CD4-positive, alpha-beta T cell treated with Interferon alpha-2 for 1 hour (primary cell): ENCODE measurements around the gene NEMP2.
"Not testable (repeated sequence)": the region's sequence is repeated elsewhere in the genome, so short reads cannot be mapped to it uniquely, and the experiment has no call there.

Experiments used
- DNase-seq, 2 donors: peaks; one replicate each; pipeline ENCODE4 v3.0.0-alpha.2; 2020 to 2022

NEMP2 gene

DNA sequence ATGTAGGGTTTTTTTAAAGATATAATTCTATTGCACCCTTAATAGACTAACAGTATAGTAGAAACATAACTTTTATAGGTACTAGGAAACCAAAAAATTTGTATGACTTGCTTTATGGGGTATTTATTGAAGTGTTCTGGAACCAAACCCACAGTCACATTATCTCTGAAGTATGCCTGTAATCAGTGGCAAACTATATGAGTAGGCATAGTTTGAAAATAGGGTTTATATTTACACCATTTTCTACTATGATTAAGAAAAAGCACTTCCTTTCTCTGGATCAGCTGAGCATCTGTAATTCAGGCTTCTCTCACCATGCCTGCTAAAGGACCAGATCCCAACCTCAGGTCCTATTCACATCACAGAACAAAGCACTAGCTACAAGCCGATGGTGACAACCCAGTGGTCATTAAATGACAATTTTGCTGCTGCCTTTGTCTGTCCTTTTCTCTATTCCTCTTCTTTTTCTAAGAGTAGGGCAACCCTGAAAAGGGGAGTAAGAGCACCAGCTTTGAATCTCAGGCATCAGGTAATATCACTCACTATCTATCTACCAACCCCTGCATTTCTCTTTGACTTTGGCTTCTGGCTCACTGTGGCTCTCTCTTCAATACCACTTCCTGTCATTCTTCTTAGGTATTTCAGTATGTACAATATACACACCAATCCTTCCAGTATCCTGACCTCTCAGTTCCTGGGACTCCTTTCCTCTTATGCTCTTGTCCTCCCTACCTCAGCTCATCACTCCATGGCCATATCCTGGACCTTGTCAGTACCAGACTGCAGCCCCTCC, 14.4 kb downstream of the NEMP2 start:
- peak in 1 of 2 donors; percentile 31 for DNase-seq

GRCh38 chr2:190517468-190517867, 17.1 kb downstream of the NEMP2 start:
- DNase-seq, result no peak

DNA sequence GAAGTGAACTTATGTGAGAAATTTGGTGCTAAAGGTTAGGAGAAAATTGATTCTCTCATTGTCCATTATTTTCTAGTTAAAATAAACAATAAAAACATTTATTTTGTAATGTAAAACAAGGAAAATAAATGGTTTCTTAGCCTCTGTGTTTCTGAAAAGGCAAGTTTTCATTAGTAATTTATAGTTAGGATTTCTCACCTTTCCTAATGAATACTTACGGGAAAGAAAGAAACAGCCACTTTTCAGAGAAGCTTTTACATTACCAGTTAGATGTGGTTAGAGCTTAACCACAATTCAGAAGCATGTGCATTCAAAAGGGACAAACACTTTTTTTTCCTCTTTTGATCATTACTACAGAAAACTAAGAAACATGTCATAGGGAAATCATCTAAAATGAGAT, 18.8 kb downstream of the NEMP2 start:
- DNase-seq, result peak in 1 of 2 donors; percentile 66

DNA sequence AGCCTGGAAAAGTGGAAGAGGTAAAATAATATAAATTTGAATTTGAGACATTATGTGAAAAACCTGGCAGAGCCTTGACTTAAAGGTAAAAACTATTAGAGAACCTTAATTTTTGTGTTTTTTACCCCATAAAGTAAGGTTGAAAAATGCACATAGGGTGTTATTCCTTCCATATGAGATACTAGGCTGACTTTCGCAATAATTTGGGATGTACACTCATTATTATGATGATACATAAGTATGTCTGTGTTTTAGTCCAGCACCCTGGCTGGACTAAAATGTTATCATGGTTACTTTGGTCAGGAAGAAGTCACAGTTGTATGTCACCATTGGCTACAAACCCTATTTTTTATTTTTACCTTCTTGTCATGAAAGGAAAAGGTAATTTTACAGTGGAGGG, 19.8 kb downstream of the NEMP2 start:
- DNase-seq, result no peak

- no peak for DNase-seq
Observed at GRCh38 chr2:190513877-190514276, 20.6 kb downstream of the NEMP2 start.

DNA sequence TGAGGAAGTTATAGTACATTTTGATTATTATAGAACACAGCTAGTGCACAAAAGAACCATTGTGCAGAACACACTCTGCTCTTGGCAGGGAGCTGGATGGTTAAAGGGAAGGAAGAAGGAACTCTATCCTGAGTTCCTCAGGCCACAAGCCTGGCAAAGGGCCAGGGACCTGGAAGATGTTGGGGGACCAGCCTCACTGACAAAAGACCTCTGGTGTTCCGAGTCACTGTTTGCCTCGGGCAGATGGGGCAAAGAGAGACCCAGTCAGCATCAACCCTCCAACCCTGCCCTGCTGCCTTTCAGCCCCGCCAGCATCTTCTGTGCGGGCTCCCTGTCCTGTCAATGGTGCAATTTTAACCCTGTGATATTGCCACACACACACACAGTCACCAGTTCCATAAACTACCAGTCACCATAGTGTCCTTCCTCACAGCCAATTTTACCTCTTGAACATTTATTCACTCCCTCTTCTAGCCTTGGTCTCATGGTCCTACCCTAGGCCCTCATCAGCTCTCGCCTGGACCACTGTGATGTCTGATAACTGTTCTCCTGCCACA, 21.9 kb downstream of the NEMP2 start:
- DNase-seq, result no peak

DNA sequence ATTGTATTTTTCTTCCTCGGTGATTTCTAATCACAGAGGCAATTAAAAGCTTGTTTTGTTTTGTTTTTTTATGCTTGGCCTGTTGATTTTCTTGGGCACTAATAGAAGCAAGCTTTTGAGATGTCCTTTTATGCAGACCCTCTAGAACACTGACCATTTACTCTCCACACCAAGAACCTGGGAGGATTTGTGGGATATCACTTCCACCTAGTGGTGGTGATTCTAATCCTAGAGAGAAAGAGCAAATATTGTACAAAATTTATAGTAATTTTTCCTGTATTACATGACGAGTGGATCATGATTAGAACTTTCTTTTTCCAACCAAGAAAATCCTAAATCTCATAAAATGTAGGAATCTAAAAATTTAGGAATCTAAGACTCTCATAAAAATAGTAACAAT, 23.4 kb downstream of the NEMP2 start:
- DNase-seq, result no peak

DNA sequence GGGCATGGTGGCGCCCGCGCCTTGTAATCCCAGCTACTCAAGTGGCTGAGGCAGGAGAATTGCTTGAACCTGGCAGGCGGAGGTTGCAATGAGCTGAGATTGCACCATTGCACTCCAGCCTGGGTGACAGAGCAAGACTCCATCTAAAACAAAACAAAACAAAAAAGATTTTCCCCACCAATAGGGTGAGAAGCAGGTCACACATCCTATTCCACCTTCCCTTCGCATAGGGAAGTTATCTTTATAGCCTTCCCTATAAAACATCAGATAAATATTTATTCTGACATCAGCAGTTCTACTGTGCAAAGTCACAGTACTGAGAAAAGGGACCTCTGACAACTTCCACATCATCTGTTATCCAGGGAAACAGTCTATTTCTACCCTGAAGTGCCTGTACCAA, 24.6 kb downstream of the NEMP2 start:
- not testable (repeated sequence) for DNase-seq

DNA sequence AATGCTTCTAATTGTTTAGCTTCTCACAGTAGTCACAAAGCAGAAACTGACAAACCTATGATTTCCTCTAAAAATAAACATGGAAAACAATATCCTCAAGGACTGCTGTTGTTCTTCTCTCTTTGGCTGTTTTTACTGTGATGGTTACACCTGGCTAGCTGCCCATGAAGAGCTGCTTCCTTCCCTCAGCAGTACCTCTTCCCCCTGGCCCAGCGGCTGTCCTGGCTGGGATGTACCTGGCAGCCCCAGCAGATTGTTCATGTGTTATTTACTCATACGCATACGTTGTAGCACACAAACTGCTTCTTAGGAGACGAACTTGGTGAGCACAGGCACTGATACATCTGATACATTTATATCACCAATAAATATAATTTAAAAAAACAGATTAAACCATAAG, 27.4 kb downstream of the NEMP2 start:
- DNase-seq, result no peak

- no peak for DNase-seq
Observed at GRCh38 chr2:190506666-190507065, 27.9 kb downstream of the NEMP2 start.

DNA sequence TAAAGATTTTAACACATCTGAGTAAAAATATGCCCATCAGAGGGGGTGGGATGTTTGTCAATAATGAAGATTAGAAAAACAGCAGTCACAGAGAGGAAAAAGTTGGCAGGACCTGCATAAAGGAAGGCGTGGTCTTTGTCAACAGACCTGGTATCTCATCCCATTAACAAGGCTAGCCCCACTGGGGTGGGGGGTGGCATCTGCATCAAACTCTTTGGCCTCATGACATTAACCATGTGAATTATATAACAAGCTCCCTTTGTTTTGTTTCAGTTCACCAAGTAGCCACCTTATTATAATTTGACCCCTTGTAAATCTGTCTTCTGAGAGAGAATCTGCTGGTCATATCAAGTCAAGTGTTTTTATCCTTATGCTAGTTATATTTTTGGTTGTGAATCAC, 28.8 kb downstream of the NEMP2 start:
- DNase-seq, result no peak

DNA sequence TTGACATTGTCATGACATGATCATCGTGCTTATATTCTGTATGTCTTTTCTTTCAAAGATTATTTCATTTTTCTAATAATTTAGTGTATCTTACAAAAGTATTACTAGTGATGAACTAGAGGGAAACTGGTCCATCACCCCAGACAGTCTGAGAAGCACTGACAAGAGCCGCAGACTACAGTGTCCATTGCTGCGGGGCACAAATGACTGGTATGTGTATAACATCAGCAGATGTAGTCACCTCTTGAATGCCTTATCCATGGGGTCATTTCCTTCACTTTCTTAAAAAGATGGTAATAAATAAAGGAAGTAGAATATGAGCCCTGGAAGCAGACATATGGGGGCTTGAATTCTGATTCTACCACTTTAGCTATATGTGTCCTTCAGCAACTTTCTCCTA, 29.6 kb downstream of the NEMP2 start:
- DNase-seq, result no peak

DNA sequence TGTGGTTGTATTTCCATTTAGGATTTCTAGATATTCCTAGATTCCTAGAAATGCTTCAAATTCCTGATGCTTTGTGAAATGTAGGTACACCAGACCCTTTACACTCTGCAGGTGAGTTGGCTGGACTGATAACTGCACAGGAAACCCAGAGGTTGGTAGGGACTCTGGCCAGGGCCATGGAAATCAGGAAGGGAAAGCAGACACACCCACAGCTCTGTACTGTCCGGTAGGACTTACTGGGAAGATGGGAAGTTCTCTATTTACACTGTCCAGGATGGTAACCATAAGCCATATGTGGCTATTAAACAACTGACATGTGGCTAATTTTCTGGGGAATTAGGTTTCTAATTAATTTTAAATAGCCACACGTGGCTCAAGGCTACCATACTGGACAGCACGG, 31.4 kb downstream of the NEMP2 start:
- DNase-seq, result no peak

DNA sequence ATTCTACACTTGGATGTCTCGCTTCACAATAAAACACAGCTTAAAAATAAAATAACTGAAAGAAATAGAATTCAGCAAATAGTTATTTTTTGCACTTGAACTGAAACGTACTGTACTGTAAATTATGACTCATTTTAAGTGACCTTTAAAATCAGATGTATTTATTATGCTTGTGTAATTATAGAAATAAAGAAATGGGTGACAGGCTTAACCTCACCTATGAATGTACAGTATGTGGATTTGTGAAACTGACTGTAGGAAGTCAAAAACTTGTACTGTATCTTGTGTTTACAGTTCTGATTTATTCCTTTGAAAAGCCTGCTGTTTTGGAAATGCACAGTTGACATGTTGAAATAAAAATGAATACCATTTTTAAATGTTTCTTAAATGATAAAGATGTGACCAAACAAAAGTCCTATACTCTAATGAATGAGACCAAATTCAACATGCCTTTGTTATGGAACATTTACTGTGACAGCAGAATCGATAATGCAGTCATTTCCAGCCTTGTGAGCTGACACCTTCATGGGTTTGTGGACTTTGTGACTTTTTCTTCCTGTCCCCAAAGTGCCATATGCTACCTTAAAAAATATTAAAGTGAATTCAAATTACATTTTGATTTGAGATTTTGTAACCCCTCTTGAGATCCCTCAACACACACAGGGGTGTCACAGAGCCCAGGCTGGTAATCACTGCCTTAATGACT, 32.7 kb downstream of the NEMP2 start:
- no peak for DNase-seq

GRCh38 chr2:190501231-190501630, 33.3 kb downstream of the NEMP2 start:
- no peak for DNase-seq

DNA sequence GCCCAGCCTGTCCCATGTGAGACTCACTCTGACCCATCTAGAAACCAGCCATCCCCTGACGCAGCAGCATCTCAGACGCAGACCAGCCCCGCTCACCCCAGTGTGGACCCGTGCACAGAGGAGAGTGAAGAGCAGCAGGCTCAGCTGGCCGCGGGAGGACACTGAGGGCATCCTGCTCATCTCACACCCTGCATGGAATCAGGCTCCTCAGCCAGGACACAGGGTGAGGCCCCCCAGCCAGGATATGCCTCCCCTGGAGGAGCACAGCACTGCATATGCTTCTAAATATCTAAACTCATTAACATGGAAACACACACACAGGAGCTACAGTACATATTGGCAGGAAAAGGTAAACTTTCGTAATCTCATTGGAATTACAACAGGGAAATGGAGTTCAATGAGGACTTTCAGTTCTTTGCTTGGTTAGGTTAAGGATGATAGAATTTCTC, 34.4 kb downstream of the NEMP2 start:
- DNase-seq, result no peak

- no peak for DNase-seq
Observed at GRCh38 chr2:190499273-190499672, 35.2 kb downstream of the NEMP2 start.

DNA sequence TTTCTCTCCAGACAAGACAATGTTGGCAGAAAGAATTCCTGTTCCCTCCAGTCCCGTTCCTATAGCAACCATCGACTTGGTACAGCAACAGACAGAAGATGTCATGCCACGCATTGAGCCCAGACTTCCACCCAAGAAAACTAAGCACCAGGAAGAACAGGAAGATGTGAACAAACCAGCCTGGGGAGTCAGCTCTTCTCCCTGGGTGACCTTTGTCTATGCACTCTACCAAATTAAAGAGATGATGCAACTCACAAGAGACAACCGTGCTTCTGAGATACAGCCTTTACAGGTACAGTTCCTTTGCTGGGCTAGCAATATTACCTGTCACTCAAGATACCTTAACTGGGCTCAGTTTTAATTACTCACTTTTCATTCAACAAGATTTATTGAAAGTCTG, 37.1 kb downstream of the NEMP2 start:
- no peak for DNase-seq

GRCh38 chr2:190494600-190495227, 39.8 kb downstream of the NEMP2 start:
- DNase-seq, result not testable (repeated sequence)

DNA sequence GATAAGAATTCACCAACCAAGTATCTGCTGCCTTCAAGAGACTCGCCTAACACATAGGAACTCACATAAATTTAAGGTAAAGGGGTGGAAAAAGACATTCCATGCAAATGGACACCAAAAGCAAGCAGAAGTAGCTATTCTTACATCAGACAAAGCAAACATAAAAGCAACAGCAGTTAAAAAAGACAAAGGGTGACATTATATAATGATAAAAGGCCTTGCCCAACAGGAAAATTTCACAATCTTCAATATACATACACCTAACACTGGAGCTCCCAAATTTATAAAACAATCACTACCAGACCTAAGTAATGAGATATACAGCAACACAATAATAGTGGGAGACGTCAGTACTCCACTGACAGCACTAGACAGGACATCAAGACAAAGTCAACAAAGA, 41.4 kb downstream of the NEMP2 start:
- DNase-seq, result no peak

DNA sequence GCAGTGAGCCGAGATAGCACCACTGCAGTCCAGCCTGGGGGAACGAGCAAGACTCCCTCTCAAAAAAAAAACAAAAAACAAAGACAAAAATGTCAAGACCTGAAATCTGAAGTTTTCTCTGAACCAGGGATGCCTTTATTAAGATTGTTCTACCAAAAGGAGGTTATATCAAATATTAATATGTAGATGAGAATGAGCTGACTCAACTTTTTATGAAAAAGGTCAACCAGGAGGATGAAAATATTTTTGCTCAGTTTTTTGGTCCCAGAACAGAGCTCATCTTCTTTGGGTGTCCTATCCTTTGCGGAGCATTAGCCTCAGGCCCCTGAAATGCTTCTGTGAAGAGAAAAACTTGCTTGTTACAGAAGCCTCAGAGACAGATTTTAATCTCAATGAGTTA, 44.0 kb downstream of the NEMP2 start:
- DNase-seq, result no peak

DNA sequence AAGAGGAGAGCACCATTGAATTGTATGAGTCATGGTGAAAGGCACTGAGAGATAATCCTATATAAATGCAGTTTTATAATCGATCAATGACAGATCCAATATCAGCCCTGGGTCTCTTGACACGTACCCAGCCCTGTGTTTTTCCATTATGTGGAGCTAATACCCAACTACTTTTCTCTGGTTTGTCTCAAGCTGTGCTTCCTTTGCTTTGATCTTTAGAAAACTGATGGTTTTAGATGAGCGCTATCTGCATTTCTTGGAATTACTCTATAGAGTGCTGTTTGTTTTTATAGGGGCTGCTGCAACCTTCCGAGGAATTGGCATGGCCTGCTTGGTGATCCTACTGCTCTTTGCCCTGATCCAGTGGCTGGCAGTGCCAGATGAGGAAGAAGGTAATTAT, 45.0 kb downstream of the NEMP2 start:
- no peak for DNase-seq

DNA sequence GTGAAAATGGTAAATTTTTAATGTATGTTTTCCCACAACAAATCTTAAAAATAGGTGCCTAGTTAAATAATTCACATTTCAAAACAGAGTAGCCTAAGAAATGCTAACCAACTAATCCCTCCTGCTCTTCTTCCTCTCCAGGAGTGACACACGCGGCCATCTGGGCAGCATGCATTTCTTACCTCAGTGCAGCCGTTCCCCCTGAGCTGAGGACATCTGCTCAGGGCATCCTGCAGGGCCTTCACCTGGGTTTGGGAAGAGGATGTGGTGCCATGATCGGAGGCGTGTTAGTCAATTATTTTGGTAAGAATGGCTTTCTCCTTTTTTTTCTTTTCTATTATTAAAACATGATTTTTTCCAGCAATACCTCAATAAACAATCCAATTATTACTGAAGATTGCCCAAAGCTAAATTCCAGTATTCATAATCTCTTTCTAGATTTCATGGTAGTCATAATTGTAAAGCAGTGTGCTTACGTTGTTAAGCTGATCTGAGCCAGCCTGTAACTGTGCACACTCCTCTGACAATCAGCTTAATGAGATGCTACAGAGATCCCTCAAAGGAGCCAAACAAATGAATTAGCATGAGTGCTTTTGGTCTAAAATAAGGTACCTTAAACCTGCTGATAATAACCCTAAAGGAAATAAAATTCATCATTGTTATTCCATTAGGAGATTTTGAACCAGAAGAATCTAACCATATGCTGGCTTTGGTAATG, 45.8 kb downstream of the NEMP2 start:
- DNase-seq, result no peak
